Keratinocyte (primary cell): Measurements from ENCODE around the gene BABAM2.

Experiments
- CTCF ChIP-seq, 3 experiments: IDR thresholded peaks in 1 of 3; conservative IDR thresholded peaks in 1 of 3; optimal IDR thresholded peaks in 1 of 3; 2 replicates in 2 of 3; 3 replicates in 1 of 3; pipeline versions ENCODE3 to v1.5.1; 2011; ENCODE audit warnings: low read length in 3 of 3, mild to moderate bottlenecking in 3 of 3, moderate library complexity in 2 of 3, control low read depth in 1 of 3, inconsistent platforms in 1 of 3; ENCODE audit not compliant: insufficient read depth in 2 of 3; ENCODE audit errors: extremely low read depth in 1 of 3
- EZH2 ChIP-seq: IDR thresholded peaks from one replicate; pipeline ENCODE4 v1.6.1; 2012; ENCODE audit warnings: inconsistent platforms, mild to moderate bottlenecking, low read length, moderate library complexity

DNA sequence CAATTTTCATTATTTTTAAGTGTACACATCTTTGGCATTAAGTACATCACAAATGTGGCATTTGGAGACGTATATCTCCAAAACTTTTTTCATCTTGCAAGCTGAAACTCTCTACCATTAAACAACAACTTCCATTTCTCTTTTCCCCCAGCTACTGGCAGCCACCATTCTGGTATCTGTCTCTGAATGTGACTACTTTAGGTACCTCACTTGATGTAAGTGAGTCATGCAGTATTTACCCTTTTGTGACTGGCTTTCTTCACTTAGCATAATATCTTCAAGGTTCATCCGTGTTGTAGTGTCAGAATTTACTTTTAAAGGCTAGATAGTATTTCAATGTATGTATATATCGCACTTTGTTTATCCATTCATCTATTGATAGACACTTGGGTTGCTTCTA lies 17.0 kb downstream of the BABAM2 start:
- TF ChIP-seq EZH2 (no peak), CTCF (optimal IDR thresholded peaks at IDR 0.05 in 1 of 3, IDR thresholded peaks at IDR 0.05 in 1 of 3, conservative IDR thresholded peaks at IDR 0.05 in 1 of 3; ENCODE audit: extremely low read depth in 1 of 3, insufficient read depth in 2 of 3, low read length in 3 of 3) (no peak)
